Mucosa of descending colon (tissue), 3 donors: Measurements from ENCODE around the gene HOXB3. TPM values are rescaled to one million over a fixed set of nuclear protein-coding genes. Genes with fewer than 3 reads are reported as not detected.
"Not testable (repeated sequence)": the region's sequence is repeated elsewhere in the genome, so short reads cannot be mapped to it uniquely, and the experiment has no call there.

Source experiments
- ATAC-seq: fragments of 200-7000 bp; cut with Tn5 transposase; one replicate; pipeline ENCODE4 v1.9.1; 2020; ENCODE audit warnings: mild to moderate bottlenecking, moderate library complexity
- DNase-seq, 3 donors: peaks; one replicate each; pipeline ENCODE4 v3.0.0-alpha.2; 2020
- H3K36me3 ChIP-seq: fragments of 200-600 bp; one replicate; pipeline ENCODE4 v1.8.0; 2021; ENCODE audit warnings: low read depth, mild to moderate bottlenecking
- H3K4me1 ChIP-seq: fragments of 200-600 bp; one replicate; pipeline ENCODE4 v1.8.0; 2021; ENCODE audit warnings: low read depth, mild to moderate bottlenecking
- H3K4me3 ChIP-seq: fragments of 200-600 bp; one replicate; pipeline ENCODE4 v1.8.0; 2021; ENCODE audit warnings: mild to moderate bottlenecking
- H3K9me3 ChIP-seq: fragments of 200-600 bp; one replicate; pipeline ENCODE4 v1.8.0; 2021; ENCODE audit warnings: mild to moderate bottlenecking
- intact Hi-C, 2 donors: fragments of 100-400 bp; cut with DNase I in 1 of 2; cut with micrococcal nuclease in 1 of 2; formaldehyde crosslinking; loops; one replicate each; pipeline versions ENCODE4 v1.11.0 to v1.11.1; 2022; cut with DNase I, micrococcal nuclease
- total RNA-seq, 3 donors: library from RNA; stranded (reverse); fragmentation: NEBNext Ultra II Directional in 2 of 3; extraction: Animal tissue kit (Norgen Biotek cat#: 25700) in 2 of 3; gene quantifications; one replicate each; pipeline versions ENCODE4 v1.2.1 to v1.2.4, GENCODE V29; 2021 to 2023
- TF ChIP-seq, protein P1 (sequence below): fragments of 200-600 bp; IDR thresholded peaks from one replicate; pipeline ENCODE4 v1.8.0; 2022; ENCODE audit warnings: antibody characterized with exemption, mild to moderate bottlenecking
- donor health status: DM: no; HTN: no; CAD: no; lungs with moderate emphysema.
- donor health status: DM: no; HTN: no; CAD: no.
- donor health status: DM: no; HTN: yes; CAD: no.

HOXB3 gene
- total RNA-seq, 3 donors from 2014 or later: 42.4 to 64.8 (median 43.4) TPM

DNA sequence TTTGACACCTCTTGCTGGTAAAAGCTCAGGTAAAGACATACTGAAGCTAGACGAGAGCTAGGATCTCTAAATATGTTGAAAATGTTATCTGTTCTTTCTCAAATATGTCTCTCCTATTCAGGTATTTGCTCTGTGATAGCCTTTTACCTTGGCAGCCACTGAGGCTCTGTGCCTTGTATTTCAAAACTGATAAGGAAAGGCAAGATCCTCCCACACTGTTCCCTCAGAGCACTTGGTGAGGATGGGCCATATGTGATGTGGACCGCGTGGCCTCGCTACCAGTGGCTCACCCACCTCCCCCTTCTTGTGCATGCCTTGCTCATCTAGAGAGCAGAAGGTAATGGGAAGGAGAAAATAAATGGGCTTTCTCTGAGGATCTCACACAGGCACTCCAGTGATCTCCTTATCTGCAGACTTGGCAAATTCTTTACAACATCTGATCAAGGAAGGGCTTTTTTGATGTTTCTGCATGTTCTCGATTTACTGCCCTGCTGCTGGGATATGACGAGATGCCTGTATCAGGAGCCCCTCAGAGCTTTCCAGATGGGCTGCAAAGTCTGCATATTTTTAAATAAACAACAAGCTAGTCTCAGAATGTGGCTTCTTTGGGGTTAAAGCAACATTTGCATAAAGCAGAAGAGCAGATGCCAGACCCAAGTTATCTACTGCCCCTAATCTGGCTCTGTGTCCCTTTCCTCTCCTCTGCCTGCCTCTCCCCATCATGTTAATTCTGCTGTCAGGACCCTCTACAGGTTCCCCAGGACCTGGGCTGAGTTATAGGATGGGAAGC is 76.2 kb downstream of the HOXB3 start:
- ATAC-seq: no peak
- no peak overlapping the region for H3K4me3 ChIP-seq
- intact Hi-C loops: no loop called here
- TF ChIP-seq, protein P1, sequence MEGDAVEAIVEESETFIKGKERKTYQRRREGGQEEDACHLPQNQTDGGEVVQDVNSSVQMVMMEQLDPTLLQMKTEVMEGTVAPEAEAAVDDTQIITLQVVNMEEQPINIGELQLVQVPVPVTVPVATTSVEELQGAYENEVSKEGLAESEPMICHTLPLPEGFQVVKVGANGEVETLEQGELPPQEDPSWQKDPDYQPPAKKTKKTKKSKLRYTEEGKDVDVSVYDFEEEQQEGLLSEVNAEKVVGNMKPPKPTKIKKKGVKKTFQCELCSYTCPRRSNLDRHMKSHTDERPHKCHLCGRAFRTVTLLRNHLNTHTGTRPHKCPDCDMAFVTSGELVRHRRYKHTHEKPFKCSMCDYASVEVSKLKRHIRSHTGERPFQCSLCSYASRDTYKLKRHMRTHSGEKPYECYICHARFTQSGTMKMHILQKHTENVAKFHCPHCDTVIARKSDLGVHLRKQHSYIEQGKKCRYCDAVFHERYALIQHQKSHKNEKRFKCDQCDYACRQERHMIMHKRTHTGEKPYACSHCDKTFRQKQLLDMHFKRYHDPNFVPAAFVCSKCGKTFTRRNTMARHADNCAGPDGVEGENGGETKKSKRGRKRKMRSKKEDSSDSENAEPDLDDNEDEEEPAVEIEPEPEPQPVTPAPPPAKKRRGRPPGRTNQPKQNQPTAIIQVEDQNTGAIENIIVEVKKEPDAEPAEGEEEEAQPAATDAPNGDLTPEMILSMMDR: no peak
- DNase-seq: no peak
- peaks cover 6% of the 10 kb centered on the region for H3K4me1 ChIP-seq
- H3K36me3 ChIP-seq: no peaks in the 10 kb centered on the region
- H3K9me3 ChIP-seq: no peaks in the 10 kb centered on the region

DNA sequence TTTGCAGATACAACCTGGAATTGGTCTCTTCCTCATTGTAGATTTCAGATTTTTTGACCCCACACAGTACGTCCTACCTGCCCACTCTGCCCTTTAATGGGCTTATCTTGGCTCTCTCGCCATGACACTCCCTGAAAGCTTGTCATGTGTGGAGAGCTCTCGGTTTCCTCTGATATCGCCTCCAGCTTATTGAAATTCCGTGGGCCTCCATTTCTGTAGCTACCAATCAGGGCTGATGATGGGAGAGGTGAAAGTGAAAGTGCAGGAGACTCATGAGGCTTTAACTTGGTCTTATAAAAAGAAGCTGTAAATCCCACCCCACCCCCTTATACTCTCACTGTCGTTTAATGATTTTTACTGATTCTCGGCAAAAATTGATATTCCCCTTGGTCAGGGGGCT is 76.9 kb downstream of the HOXB3 start:
- no peak overlapping the region for H3K4me3 ChIP-seq
- peak in 1 of 3 donors; percentile 17 for DNase-seq
- no peaks in the 10 kb centered on the region for H3K36me3 ChIP-seq
- peak; percentile 76 for ATAC-seq
- intact Hi-C loops: no loop called here
- peaks cover 6% of the 10 kb centered on the region for H3K4me1 ChIP-seq
- H3K9me3 ChIP-seq: no peaks in the 10 kb centered on the region
- TF ChIP-seq, protein P1: no peak

DNA sequence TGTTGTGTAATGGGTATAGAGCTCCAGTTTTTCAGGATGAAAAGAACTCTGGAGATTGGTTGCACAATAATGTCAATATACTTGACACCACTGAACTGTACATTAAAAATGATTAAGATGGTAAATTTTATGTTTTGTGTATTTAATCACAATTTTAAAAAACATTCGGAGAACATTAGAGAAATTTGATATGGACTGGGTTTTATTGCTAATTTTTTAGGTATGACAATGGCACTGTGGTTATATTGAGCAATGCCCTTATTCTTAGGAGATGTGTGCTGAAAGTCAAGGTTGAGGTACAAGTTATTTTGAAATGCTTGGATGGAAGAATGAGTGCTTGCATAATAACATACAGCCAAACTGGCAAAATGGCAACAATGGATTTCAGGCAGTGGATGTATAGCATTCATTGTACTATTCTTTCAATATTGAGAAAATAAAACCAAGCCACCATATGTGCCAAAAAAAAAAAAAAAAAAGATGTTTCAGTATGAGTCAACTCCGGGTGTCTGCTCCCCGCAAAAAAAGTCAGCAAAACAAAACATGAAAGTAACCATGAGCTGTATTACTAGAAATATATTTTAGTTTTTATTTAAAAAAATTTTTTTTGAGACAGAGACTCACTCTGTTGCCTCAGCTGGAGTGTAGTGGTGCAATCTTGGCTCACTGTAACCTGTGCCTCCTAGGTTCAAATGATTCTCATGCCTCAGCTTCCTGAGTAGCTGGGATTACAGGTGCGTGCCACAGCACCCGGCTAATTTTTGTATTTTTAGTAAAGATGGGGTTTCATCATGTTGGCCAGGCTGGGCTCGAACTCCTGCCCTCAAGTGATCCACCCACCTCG is 79.1 kb downstream of the HOXB3 start:
- Histone ChIP-seq H3K36me3 (no peaks in the 10 kb centered on the region), H3K4me1 (peaks cover 6% of the 10 kb centered on the region), H3K9me3 (no peaks in the 10 kb centered on the region), H3K4me3 (no peak overlapping the region)
- TF ChIP-seq, protein P1: no peak
- intact Hi-C loops: no loop called here
- ATAC-seq (no peak), DNase-seq (no peak)

DNA sequence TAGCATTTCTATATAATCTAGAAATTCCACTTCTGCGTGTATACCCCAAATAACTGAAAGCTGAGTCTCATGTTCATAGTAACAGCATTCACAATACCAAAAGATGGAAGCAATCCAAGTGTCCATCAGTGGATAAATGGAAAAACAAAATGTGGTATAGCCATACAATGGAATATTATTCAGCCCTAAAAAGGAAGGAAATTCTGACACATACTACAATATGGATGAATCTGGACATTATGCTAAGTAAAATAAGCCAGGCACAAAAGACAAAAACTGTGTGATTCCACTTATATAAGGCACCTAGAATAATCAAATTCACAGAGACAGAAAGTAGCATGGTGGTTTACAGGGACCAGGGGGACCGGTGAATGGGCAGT is 79.7 kb downstream of the HOXB3 start:
- H3K4me3 ChIP-seq: no peak overlapping the region
- intact Hi-C loops: no loop called here
- H3K36me3 ChIP-seq: no peaks in the 10 kb centered on the region
- no peak for ATAC-seq
- no peak for DNase-seq
- H3K4me1 ChIP-seq: peaks cover 9% of the 10 kb centered on the region
- TF ChIP-seq, protein P1: no peak
- H3K9me3 ChIP-seq: no peaks in the 10 kb centered on the region

DNA sequence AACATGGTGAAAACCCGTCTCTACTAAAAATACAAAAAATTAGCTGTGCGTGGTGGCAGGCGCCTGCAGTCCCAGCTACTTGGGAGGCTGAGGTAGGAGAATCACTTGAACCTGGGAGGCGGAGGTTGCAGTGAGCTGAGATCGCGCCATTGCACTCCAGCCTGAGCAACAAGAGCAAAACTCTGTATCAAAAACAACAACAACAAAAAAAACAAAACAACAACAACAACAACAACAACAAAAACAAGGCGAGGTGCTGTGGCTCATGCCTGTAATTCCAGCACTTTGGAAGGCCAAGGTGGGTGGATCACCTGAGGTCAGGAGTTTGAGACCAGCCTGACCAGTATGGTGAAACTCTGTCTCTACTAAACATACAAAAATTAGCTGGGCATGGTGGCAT is 80.3 kb downstream of the HOXB3 start:
- H3K36me3 ChIP-seq, H3K9me3 ChIP-seq, ATAC-seq, intact Hi-C loops, DNase-seq, H3K4me3 ChIP-seq: not testable (repeated sequence)
- peaks cover 12% of the 10 kb centered on the region for H3K4me1 ChIP-seq

DNA sequence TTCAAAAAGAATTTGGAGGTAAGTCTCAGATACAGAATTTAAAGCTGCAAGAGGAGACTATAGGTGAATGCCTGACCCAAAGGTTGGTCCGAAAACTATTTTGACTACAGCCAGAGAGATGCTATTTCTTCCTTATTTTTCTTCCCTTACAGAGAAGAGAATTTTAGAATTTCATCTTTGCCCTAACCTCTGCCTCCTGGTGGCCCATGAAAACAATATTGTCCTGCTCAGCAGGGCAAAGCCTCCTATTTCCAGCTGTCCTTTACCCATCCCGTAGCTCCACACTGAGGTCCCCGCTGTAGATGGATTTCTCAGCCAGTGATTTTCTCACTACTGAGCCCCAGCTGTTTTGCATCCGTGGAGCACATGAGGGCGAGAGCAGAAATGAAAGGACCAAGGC is 83.8 kb downstream of the HOXB3 start:
- Histone ChIP-seq H3K4me1 (peaks cover 6% of the 10 kb centered on the region), H3K9me3 (no peaks in the 10 kb centered on the region), H3K36me3 (no peaks in the 10 kb centered on the region), H3K4me3 (no peak overlapping the region)
- intact Hi-C loops: no loop called here
- TF ChIP-seq, protein P1: no peak
- ATAC-seq: no peak
- no peak for DNase-seq
